ENCODE results near the gene NCKAP5. TPM values are rescaled to one million over a fixed set of nuclear protein-coding genes. Genes with fewer than 3 reads are reported as not detected.

The NCKAP5 gene
- total RNA-seq, 1 experiment from 2014 or later: not detected

- no peak for DNase-seq (ENCODE audit: unreplicated experiment)
- Mint-ChIP-seq H3K27ac (ENCODE audit: low read depth, unreplicated experiment) (no peak overlapping the region), H3K9me3 (ENCODE audit: unreplicated experiment) (no peaks in the 10 kb centered on the region), H3K4me3 (ENCODE audit: unreplicated experiment) (no peak overlapping the region), H3K27me3 (ENCODE audit: insufficient read depth, unreplicated experiment) (no peaks in the 10 kb centered on the region), H3K4me1 (ENCODE audit: insufficient read depth, unreplicated experiment) (no peaks in the 10 kb centered on the region), H3K36me3 (ENCODE audit: insufficient read depth, unreplicated experiment) (no peaks in the 10 kb centered on the region)
- TF ChIP-seq, protein P1, sequence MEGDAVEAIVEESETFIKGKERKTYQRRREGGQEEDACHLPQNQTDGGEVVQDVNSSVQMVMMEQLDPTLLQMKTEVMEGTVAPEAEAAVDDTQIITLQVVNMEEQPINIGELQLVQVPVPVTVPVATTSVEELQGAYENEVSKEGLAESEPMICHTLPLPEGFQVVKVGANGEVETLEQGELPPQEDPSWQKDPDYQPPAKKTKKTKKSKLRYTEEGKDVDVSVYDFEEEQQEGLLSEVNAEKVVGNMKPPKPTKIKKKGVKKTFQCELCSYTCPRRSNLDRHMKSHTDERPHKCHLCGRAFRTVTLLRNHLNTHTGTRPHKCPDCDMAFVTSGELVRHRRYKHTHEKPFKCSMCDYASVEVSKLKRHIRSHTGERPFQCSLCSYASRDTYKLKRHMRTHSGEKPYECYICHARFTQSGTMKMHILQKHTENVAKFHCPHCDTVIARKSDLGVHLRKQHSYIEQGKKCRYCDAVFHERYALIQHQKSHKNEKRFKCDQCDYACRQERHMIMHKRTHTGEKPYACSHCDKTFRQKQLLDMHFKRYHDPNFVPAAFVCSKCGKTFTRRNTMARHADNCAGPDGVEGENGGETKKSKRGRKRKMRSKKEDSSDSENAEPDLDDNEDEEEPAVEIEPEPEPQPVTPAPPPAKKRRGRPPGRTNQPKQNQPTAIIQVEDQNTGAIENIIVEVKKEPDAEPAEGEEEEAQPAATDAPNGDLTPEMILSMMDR (IDR thresholded peaks at IDR 0.05; ENCODE audit: unreplicated experiment): no peak
- no TSS peak for BruUV-seq (replicated peaks)
- ChIA-PET CTCF (no interaction called here), POLR2A (no interaction called here)
- intact Hi-C loops (cut with micrococcal nuclease): no loop called here
Measured at GRCh38 chr2:133405252-133405651, 163.0 kb downstream of the NCKAP5 start.

- Mint-ChIP-seq H3K4me3 (ENCODE audit: unreplicated experiment) (no peak overlapping the region), H3K4me1 (ENCODE audit: insufficient read depth, unreplicated experiment) (no peaks in the 10 kb centered on the region), H3K9me3 (ENCODE audit: unreplicated experiment) (no peaks in the 10 kb centered on the region), H3K27ac (ENCODE audit: low read depth, unreplicated experiment) (no peak overlapping the region), H3K36me3 (ENCODE audit: insufficient read depth, unreplicated experiment) (no peaks in the 10 kb centered on the region), H3K27me3 (ENCODE audit: insufficient read depth, unreplicated experiment) (no peaks in the 10 kb centered on the region)
- CTCF ChIA-PET: interaction anchor here (0.6 to 0.7 kb wide), 2 partner anchors 74 to 540 kb away, joined by 3 read pairs; no protein-coding TSS in a partner anchor
- TF ChIP-seq, protein P1 (IDR thresholded peaks at IDR 0.05; ENCODE audit: unreplicated experiment): no peak
- POLR2A ChIA-PET: no interaction called here
- no peak for DNase-seq (ENCODE audit: unreplicated experiment)
- BruUV-seq (replicated peaks): no TSS peak
- intact Hi-C loops (cut with micrococcal nuclease): no loop called here
Measured at GRCh38 chr2:133400411-133400810, 167.9 kb downstream of the NCKAP5 start.

- H3K4me3 Mint-ChIP-seq (ENCODE audit: unreplicated experiment): no peak overlapping the region
- TF ChIP-seq, protein P1 (IDR thresholded peaks at IDR 0.05; ENCODE audit: unreplicated experiment): no peak
- intact Hi-C loops (cut with micrococcal nuclease): no loop called here
- H3K27ac Mint-ChIP-seq (ENCODE audit: low read depth, unreplicated experiment): no peak overlapping the region
- peaks cover 14% of the 10 kb centered on the region for H3K4me1 Mint-ChIP-seq (ENCODE audit: insufficient read depth, unreplicated experiment)
- H3K9me3 Mint-ChIP-seq (ENCODE audit: unreplicated experiment): no peaks in the 10 kb centered on the region
- DNase-seq (ENCODE audit: unreplicated experiment): no peak
- no peaks in the 10 kb centered on the region for H3K27me3 Mint-ChIP-seq (ENCODE audit: insufficient read depth, unreplicated experiment)
- CTCF ChIA-PET: no interaction called here
- no TSS peak for BruUV-seq (replicated peaks)
- POLR2A ChIA-PET: interaction anchor here (0.6 to 1.2 kb wide), 3 partner anchors 27 to 213 kb away, joined by 3 read pairs; no protein-coding TSS in a partner anchor
- H3K36me3 Mint-ChIP-seq (ENCODE audit: insufficient read depth, unreplicated experiment): no peaks in the 10 kb centered on the region
Measured at GRCh38 chr2:133393895-133394294, 174.4 kb downstream of the NCKAP5 start.

- Mint-ChIP-seq H3K4me1 (ENCODE audit: insufficient read depth, unreplicated experiment) (peaks cover 14% of the 10 kb centered on the region), H3K36me3 (ENCODE audit: insufficient read depth, unreplicated experiment) (no peaks in the 10 kb centered on the region), H3K27ac (ENCODE audit: low read depth, unreplicated experiment) (peak overlapping the region; percentile 1), H3K4me3 (ENCODE audit: unreplicated experiment) (no peak overlapping the region), H3K9me3 (ENCODE audit: unreplicated experiment) (peaks cover 15% of the 10 kb centered on the region), H3K27me3 (ENCODE audit: insufficient read depth, unreplicated experiment) (no peaks in the 10 kb centered on the region)
- ChIA-PET CTCF (interaction anchor here (0.7 to 1.3 kb wide), 2 partner anchors 57 to 171 kb away, joined by 3 read pairs; no protein-coding TSS in a partner anchor), POLR2A (interaction anchor here (0.8 kb wide), 1 partner anchor 41 kb away, joined by 3 read pairs; no protein-coding TSS in a partner anchor)
- no TSS peak for BruUV-seq (replicated peaks)
- intact Hi-C loops (cut with micrococcal nuclease): no loop called here
- TF ChIP-seq, protein P1 (IDR thresholded peaks at IDR 0.05; ENCODE audit: unreplicated experiment): no peak
- peak; percentile 1 for DNase-seq (ENCODE audit: unreplicated experiment)
Measured at GRCh38 chr2:133390156-133390555, 178.1 kb downstream of the NCKAP5 start.

Measured in MCF 10A (cell line).